GM19023 (cell line): ENCODE data around the gene SOX4.
"Not testable (repeated sequence)": the region's sequence is repeated elsewhere in the genome, so short reads cannot be mapped to it uniquely, and the experiment has no call there.

Experiments used
- ATAC-seq: cut with Tn5 transposase; IDR thresholded peaks from one replicate; pipeline ENCODE4 v1.9.1; 2021; ENCODE audit warnings: mild to moderate bottlenecking, moderate library complexity; ENCODE audit not compliant: unreplicated experiment

SOX4 gene

GRCh38 chr6:21593412-21593926, at the start of gene SOX4:
SOX4 (plus strand) TSS chr6:21593751; CDS start chr6:21594535, 784 bp downstream.
- ATAC-seq: peak; percentile 62

GRCh38 chr6:21552286-21552685, 41.3 kb upstream of the SOX4 start:
- ATAC-seq: not testable (repeated sequence)

DNA sequence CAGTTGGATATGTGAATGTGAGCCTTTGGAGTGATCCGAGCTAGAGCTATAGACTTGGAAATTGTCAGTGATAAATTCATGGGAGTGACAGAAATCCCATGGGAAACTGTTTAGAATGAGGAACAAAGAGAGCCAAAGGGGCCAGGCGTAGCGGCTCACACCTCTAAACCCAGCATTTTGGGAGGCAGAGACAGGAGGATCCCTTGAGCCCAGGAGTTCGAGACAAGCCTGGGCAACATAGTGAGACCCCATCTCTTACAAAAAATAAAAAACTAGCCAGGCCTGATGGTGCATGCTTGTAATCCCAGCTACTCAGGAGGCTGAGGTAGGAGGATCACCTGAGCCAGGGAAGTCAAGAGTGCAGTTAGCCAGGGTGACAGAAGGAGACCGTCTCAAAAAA, 39.3 kb upstream of the SOX4 start:
- ATAC-seq: no peak

- no peak for ATAC-seq
Measured at GRCh38 chr6:21555197-21555596, 38.4 kb upstream of the SOX4 start.

- no peak for ATAC-seq
Measured at GRCh38 chr6:21556511-21556910, 37.0 kb upstream of the SOX4 start.

DNA sequence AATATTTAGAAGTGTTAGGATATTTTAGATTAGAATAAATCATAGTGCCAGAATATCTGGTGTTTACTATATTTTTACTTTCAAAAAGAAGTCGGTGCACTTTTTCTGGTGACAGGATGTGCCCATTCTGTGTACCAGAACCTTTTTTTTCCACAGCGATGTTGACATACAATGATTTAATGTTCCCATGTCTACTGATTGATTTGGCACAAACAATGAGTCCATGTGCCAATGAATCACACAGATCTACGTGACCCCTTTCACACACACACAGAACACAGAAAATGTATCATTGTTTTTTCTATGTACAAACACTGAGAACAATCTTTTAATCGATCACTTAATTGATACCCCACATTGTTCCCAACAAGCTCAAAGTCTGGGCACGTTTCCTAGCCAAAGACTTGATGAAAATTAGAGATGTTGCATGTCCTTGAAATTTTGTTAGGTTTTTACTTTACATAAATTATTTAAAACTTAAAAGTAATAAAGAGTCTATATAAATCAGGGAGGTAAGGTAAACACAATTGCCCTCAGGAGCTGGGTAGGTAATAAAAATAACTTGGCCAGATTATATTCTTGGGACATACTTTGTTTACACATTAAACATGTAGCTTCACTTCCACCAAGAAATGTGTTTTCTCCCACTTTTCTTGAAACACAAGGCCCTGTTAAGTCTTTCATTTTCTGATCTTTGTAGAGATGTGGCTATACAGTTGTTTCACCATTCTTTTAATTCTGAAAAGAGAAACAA, 36.4 kb upstream of the SOX4 start:
- ATAC-seq: no peak

DNA sequence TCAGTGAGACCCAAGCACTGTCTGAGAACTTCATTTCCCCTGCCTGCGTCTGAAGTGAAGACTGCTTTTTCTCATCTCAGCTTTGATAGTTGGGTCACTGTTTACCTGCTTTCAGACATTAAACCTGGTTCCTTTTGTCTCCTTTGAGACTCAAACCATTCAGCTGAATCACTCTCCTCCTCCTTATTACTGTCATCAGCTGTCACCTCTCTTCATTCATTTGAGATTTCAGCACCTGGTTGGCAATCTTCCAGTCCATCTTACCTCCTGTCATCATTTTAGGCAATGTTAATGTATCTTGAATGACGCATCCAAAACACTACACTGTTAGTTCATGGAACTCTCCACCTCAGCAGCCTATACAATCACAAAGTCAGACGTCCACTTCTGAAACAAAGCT, 34.3 kb upstream of the SOX4 start:
- no peak for ATAC-seq

DNA sequence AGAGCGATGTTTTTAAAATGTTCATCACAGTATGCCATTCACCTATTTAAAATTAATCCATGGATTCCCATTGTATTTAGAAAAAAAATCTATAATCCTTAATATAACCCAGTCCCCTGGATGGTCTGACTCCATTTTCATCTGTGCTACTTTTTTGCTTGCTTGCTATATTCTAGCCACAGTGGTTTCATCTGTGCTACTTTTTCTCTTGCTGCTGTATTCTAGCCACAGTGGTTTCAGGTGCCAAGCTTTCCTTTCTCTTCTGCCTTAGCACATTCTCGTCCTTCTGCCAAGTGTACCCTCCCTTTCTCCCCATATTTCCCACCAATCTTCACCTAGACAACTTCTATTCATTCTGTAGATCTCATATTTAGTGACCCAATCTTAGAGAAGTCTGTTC, 33.3 kb upstream of the SOX4 start:
- no peak for ATAC-seq

- ATAC-seq: no peak
Measured at GRCh38 chr6:21565431-21565830, 28.1 kb upstream of the SOX4 start.

GRCh38 chr6:21578523-21578922, 15.0 kb upstream of the SOX4 start:
- no peak for ATAC-seq

DNA sequence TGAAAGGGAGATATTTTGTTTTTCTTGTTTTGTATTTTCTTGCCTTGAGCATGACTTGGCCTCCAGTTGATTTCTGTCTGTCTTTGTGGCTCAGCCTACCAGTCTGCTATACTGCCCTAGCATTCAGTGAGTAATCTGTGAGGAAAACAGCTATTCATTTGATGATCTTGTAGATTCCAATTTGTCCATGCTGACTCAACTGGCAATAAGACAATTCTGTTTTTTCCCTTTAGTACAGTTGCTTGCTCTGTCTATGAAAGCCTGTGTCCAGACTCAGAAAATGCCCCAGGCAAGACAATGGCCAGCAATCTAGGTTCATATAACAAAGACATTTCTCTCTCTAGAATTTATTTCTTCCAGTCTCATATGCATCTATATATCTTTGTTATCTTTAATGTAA, 10.9 kb upstream of the SOX4 start:
- ATAC-seq: no peak

GRCh38 chr6:21586300-21586699, 7.3 kb upstream of the SOX4 start:
- ATAC-seq: no peak

GRCh38 chr6:21586740-21587178, 6.8 kb upstream of the SOX4 start:
- ATAC-seq: peak; percentile 2

GRCh38 chr6:21587179-21587960, 6.2 kb upstream of the SOX4 start:
- peak; percentile 37 for ATAC-seq

DNA sequence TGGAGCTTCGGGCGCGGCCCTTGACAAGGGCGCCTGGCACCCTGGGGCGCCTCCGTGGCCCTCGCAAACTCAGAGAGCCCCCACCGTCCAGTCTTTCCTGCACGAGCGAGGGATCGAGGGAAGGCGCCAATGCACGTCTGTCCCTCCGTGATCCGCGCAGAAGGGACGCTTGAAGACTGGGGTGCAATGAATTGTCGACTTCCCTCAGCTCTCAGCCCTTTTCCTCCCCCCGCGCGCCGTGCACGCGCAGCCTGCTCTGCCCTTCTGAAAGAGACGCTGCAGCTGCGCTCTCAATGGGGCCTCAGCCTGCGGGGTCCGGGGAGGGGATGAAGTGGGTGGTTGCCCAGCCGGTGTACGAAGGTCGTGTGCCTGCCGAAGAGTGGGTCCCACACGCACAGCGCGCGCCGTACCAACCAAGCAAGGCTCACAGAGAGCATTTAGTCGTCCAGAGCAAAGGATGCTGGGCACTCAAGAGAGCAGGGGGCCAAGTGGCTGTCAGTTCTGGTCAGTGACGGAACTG, 5.5 kb upstream of the SOX4 start:
- ATAC-seq: peak; percentile 44

- ATAC-seq: peak; percentile 29
Measured at GRCh38 chr6:21588481-21589351, 4.8 kb upstream of the SOX4 start.

DNA sequence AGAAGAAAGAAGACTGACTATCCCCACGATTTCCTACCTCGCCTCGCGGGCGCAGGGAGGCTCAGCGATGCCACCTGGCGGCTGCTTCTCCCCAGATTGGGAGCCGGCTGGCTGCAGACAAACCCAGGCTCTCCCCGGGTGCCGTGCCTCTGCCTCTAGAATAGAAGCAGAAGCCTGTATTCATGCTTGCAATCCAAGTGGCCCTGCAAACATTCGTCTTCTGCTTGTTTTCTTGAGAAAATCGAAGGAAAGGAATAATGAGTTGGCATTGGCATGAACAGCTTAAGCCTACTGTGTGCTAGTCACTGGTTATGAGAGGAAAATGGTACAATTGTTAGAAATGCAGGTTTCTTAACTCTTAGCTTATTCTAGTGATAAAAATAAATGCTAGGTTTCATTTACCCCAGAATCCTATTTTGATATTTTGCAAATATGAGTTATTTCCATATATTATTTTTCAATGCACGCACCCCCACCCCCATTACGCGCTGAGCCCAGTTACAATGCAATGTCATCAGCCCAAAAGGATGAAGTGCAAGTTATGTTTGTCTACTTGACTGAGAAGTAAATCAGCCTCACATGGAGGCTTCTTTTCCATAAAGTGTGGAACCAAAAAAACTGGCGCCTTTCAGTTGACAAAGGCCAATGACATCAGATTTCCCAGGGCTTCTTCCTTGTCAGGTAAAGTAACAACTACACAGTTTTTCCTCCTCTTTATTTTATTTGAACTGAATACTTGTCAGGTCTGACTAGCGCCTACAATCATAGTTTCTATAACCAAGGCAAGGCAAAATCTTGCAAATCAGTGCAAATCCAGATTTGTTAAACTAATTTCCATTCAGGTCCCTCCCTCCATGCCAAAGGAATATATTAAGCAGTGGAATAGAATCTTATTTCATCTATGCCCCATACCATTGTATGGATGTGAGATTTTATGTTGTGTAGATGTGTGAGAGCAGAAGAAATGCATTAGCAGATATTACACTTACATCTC, 3.9 kb upstream of the SOX4 start:
- peak; percentile 22 for ATAC-seq

DNA sequence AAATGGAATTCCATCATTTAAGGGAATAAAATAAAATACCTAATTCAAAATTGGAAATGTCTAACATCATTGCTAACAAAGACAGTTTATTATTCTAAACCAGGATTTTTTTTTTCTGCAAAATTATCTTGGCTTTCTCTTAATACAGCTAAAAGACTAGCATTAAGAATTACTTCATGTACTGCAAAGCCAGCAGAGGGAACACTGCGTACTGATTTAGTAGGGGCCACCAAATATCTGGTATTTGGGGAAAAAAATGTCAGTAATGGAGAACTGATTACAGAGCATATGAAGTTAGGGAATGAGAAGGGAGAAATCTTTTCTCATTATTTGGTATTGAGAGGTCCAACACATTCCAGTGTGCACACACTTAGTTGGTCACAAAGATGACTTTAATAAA, 3.2 kb upstream of the SOX4 start:
- no peak for ATAC-seq

DNA sequence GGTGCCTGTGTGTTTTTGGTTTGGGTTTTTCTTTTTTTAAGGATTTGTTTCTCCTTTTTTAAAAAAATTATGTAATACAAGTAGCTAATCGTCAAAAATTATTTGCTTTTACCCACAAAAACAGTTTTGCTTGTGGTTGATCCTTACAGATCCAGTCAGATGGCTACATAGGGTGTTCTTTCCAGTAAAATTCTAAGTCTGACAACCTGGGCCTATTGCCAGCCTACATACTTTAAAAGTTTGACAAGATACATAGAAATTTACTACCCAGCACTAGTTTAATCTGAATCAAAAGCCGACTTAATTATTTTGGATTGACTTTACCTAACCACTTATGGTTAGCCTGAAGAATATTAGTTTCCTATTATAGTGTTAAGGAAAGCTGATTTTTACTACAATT, 2.1 kb upstream of the SOX4 start:
- ATAC-seq: no peak

DNA sequence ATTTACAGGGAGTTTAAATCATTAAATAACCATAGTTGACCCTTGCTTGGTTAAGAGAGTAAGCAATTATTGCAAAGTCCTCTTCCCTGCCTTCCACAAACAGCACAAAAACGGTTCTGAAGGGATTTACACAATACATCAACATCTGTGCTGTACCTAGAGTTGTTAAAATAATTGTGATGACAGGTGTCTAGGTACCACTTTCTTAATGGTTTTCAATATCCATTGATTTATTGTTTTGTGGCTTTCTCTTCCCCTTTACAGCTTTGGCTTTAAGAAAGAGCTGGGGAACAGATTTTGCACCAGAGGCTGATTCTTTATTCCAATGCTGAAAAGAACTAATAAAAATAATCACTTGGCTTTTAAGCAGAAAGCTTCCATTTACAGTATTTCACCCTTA, 598 bp upstream of the SOX4 start:
- no peak for ATAC-seq
